ENCODE measurements around the gene RPS6KB2.
"Not testable (repeated sequence)": the region's sequence is repeated elsewhere in the genome, so short reads cannot be mapped to it uniquely, and the experiment has no call there.

Gene RPS6KB2

DNA sequence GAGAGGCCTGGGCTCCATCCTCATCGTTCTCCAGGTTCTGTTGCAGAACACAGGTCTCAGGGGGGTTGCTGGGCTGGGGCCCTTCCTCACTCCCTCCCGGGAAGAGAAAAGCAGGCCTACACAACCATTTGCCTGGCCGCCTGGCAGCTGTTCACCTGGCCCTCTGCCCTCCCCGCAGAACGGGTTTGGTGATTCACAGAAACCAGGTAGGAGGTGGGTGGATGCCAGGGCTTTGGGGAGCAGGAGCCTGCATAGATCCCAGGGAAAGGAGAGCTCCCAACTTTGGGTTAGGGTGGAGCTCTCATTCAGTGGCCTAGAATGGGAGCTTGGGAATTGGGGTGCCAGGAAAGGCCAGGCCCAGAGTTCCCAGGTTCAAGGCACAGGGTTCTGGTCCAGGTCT is 39.8 kb downstream of the RPS6KB2 start:
- peak overlapping the region; percentile 77 to 85 for H3K4me3 ChIP-seq (ENCODE audit: low read depth in 1 of 2, low read length in 2 of 2)
- H3K27me3 ChIP-seq (ENCODE audit: low read depth, low read length), result no peaks in the 10 kb centered on the region
- H3K27ac ChIP-seq (ENCODE audit: low read length), result peak overlapping the region; percentile 84
- H3K9me3 ChIP-seq (ENCODE audit: control insufficient read depth in 1 of 2, low read length in 2 of 2), result no peaks in the 10 kb centered on the region
- peaks cover 6 to 36% of the 10 kb centered on the region in 2 donors for H3K4me1 ChIP-seq (ENCODE audit: control insufficient read depth in 1 of 2, insufficient read depth in 2 of 2, low read length in 2 of 2)
- no peaks in the 10 kb centered on the region for H3K36me3 ChIP-seq (ENCODE audit: control insufficient read depth in 1 of 2, insufficient read depth in 2 of 2, low read length in 2 of 2)

DNA sequence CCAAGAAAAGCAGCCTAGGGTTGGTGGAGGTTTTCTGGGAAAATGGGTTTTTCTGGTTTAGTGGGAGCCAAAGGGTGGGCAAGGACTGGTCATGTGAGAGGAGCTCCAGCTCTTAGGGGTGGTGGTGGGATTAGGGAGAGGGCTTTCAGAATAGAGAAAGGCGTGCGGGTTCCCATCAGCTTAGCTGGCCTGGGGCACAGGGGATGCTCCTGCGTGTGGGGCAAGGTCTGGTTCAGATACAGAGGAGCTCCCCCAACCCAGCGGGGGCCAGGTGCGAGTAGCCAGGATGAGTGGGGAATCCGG is 40.1 kb downstream of the RPS6KB2 start:
- H3K27ac ChIP-seq (ENCODE audit: low read length), result peak overlapping the region; percentile 84
- H3K27me3 ChIP-seq (ENCODE audit: low read depth, low read length), result no peaks in the 10 kb centered on the region
- no peaks in the 10 kb centered on the region for H3K36me3 ChIP-seq (ENCODE audit: control insufficient read depth in 1 of 2, insufficient read depth in 2 of 2, low read length in 2 of 2)
- H3K4me1 ChIP-seq (ENCODE audit: control insufficient read depth in 1 of 2, insufficient read depth in 2 of 2, low read length in 2 of 2), result peaks cover 6 to 36% of the 10 kb centered on the region in 2 donors
- H3K4me3 ChIP-seq (ENCODE audit: low read depth in 1 of 2, low read length in 2 of 2), result peak overlapping the region; percentile 77 to 85
- H3K9me3 ChIP-seq (ENCODE audit: control insufficient read depth in 1 of 2, low read length in 2 of 2), result no peaks in the 10 kb centered on the region

DNA sequence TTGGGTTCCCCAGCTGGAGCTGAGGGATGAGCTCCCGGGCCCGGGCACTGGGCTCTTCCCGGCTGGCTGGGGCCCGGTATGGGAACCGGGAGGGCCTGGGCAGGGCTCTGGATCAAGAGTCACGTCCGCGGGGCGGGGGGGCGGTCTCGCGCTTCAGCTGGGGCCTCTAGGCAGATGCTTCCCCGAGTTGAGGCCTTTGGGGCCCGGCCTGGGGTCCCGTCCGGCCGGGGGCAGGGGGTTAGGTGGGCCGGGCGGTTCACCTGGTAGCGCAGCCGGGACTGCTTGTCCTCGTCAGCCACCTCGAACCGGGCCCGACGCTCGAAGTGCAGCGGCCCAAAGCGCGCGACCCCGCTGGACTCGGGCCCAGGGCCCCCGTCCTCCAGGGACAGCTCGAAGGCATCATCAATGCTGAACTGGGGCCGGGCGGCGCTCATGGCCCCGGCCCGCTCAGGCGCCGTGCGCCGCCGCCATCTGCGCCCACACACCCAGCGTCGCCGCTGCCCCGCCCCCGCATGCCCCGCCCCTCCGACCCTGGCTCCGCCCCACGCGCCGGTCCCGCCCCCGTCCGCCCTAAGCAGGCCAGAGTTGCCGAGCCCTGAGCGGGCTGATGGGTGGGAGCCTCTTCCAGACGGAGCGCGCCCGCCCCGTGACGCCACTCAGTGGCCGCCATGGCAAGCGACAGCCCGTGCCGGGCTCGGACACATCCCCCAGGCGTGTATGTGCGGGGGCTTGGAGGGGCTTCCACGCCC is 40.6 kb downstream of the RPS6KB2 start, which contains the start of gene TMEM134:
Gene TMEM134, minus strand, starts transcription at position 493 of the 749 bp plus-strand sequence. Its CDS starts 59 bp downstream, at position 434.
- Histone ChIP-seq H3K4me1 (ENCODE audit: control insufficient read depth in 1 of 2, insufficient read depth in 2 of 2, low read length in 2 of 2) (peaks cover 3 to 32% of the 10 kb centered on the region in 2 donors), H3K27ac (ENCODE audit: low read length) (peak within 1 kb of the TSS; percentile 91), H3K27me3 (ENCODE audit: low read depth, low read length) (no peaks in the 10 kb centered on the region), H3K36me3 (ENCODE audit: control insufficient read depth in 1 of 2, insufficient read depth in 2 of 2, low read length in 2 of 2) (no peaks in the 10 kb centered on the region), H3K9me3 (ENCODE audit: control insufficient read depth in 1 of 2, low read length in 2 of 2) (no peaks in the 10 kb centered on the region), H3K4me3 (ENCODE audit: low read depth in 1 of 2, low read length in 2 of 2) (peak within 1 kb of the TSS; percentile 80 to 85)

DNA sequence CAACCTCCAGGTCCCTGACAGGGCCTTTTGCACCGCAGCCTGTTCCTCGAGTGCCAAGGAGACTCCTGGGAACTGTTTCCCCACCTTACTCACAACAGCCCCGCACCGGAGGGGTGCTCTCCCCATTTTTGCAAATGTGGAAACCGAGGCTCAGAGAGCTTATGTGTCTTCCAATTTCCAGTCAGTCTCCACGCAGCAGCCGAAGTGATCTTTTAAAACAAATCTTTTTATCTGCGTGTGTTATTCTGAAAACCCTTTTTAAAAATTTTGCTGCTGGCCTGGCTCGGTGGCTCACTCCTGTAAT is 41.2 kb downstream of the RPS6KB2 start:
- Histone ChIP-seq H3K9me3 (ENCODE audit: control insufficient read depth in 1 of 2, low read length in 2 of 2) (no peaks in the 10 kb centered on the region), H3K4me3 (ENCODE audit: low read depth in 1 of 2, low read length in 2 of 2) (peak overlapping the region; percentile 80 to 85), H3K4me1 (ENCODE audit: control insufficient read depth in 1 of 2, insufficient read depth in 2 of 2, low read length in 2 of 2) (peaks cover 3 to 27% of the 10 kb centered on the region in 2 donors)

DNA sequence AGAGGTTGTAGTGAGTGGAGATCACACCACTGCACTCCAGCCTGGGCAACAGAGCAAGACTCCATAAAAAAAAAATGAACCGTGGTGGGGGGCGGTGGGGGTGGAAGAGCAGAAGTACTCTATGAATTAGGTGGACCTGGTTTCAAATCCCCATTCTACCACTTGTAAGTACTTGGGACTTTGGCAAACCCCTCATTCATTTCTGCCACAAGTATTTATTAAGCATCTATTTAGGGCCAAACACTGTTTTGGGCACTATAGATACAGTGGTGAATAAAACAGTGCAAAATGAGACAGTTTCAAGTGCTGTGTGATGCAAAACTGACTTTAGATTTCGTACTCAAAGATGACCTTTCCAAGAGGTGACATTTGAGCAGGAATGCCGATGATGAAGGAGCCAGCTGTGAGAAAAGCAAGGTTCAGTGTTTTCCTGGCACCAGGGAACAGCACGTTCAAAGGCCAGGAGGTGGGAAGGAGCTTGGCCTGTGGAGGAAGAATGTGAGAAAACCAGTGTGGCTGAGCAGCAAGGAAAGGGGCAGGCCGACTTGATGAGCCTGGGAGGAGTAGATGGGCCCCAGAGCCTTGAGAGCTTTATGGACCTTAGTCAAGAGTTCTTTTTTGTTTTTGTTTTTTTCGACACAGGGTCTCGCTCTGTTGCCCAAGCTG is 42.2 kb downstream of the RPS6KB2 start:
- H3K27me3 ChIP-seq (ENCODE audit: low read depth, low read length), result no peaks in the 10 kb centered on the region
- no peaks in the 10 kb centered on the region for H3K36me3 ChIP-seq (ENCODE audit: control insufficient read depth in 1 of 2, insufficient read depth in 2 of 2, low read length in 2 of 2)
- H3K4me1 ChIP-seq (ENCODE audit: control insufficient read depth in 1 of 2, insufficient read depth in 2 of 2, low read length in 2 of 2), result peaks cover 3 to 21% of the 10 kb centered on the region in 2 donors
- no peak overlapping the region for H3K27ac ChIP-seq (ENCODE audit: low read length)
- no peaks in the 10 kb centered on the region for H3K9me3 ChIP-seq (ENCODE audit: control insufficient read depth in 1 of 2, low read length in 2 of 2)
- H3K4me3 ChIP-seq (ENCODE audit: low read depth in 1 of 2, low read length in 2 of 2), result no peak overlapping the region

More for the DNA sequence above, 41.2 kb downstream of the RPS6KB2 start:
- Histone ChIP-seq H3K27ac (ENCODE audit: low read length) (peak overlapping the region; percentile 91), H3K27me3 (ENCODE audit: low read depth, low read length) (no peaks in the 10 kb centered on the region), H3K36me3 (ENCODE audit: control insufficient read depth in 1 of 2, insufficient read depth in 2 of 2, low read length in 2 of 2) (no peaks in the 10 kb centered on the region)

DNA sequence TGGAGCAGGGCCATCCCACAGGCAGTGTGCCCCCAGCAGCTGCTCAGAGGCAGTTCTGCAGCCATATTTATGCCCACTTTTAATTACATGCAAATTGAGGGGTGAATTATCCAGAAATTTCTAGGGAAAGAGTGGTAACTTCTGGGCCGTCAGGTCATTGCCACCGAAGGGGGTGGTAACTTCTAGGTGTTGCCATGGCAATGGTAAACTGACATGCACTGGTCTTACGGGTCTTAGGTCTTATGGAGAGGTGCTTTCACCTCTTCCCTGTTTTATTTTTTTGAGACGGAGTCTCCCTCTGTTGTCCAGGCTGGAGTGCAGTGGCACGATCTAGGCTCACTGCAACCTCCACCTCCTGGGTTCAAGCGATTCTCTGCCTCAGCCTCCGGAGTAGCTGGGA is 44.6 kb downstream of the RPS6KB2 start:
- Histone ChIP-seq H3K27me3 (ENCODE audit: low read depth, low read length) (no peaks in the 10 kb centered on the region), H3K4me1 (ENCODE audit: control insufficient read depth in 1 of 2, insufficient read depth in 2 of 2, low read length in 2 of 2) (peaks cover 3 to 9% of the 10 kb centered on the region in 2 donors), H3K9me3 (ENCODE audit: control insufficient read depth in 1 of 2, low read length in 2 of 2) (no peaks in the 10 kb centered on the region), H3K27ac (ENCODE audit: low read length) (no peak overlapping the region), H3K4me3 (ENCODE audit: low read depth in 1 of 2, low read length in 2 of 2) (no peak overlapping the region), H3K36me3 (ENCODE audit: control insufficient read depth in 1 of 2, insufficient read depth in 2 of 2, low read length in 2 of 2) (no peaks in the 10 kb centered on the region)

DNA sequence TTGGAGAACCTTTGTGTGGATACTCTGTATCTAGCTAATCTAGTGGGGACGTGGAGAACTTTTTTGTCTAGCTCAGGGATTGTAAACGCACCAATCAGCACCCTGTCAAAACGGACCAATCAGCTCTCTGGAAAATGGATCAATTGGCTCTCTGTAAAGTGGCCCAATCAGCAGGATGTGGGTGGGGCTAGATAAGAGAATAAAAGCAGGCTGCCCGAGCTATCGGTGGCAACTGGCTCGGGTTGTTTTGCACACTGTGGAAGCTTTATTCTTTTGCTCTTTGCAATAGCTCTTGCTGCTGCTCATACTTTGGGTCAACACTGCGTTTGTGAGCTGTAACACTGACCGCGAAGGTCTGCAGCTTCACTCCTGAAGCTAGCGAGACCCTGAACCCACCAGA is 48.4 kb downstream of the RPS6KB2 start:
- H3K36me3 ChIP-seq (ENCODE audit: control insufficient read depth in 1 of 2, insufficient read depth in 2 of 2, low read length in 2 of 2); H3K4me1 ChIP-seq (ENCODE audit: control insufficient read depth in 1 of 2, insufficient read depth in 2 of 2, low read length in 2 of 2); H3K27me3 ChIP-seq (ENCODE audit: low read depth, low read length); H3K4me3 ChIP-seq (ENCODE audit: low read depth in 1 of 2, low read length in 2 of 2); H3K9me3 ChIP-seq (ENCODE audit: control insufficient read depth in 1 of 2, low read length in 2 of 2); H3K27ac ChIP-seq (ENCODE audit: low read length): not testable (repeated sequence)

DNA sequence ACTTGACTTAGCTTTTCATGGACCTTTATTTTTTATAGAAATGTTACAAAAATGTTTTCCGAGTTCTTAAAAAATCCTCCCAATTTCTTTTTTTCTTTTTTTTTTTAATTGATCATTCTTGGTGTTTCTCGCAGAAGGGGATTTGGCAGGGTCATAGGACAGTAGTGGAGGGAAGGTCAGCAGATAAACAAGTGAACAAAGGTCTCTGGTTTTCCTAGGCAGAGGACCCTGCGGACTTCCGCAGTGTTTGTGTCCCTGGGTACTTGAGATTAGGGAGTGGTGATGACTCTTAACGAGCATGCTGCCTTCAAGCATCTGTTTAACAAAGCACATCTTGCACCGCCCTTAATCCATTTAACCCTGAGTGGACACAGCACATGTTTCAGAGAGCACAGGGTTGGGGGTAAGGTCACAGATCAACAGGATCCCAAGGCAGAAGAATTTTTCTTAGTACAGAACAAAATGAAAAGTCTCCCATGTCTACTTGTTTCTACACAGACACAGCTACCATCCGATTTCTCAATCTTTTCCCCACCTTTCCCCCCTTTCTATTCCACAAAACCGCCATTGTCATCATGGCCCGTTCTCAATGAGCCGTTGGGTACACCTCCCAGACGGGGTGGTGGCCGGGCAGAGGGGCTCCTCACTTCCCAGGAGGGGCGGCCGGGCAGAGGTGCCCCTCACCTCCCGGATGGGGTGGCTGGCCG is 49.2 kb downstream of the RPS6KB2 start:
- H3K27ac ChIP-seq (ENCODE audit: low read length); H3K4me3 ChIP-seq (ENCODE audit: low read depth in 1 of 2, low read length in 2 of 2); H3K9me3 ChIP-seq (ENCODE audit: control insufficient read depth in 1 of 2, low read length in 2 of 2); H3K4me1 ChIP-seq (ENCODE audit: control insufficient read depth in 1 of 2, insufficient read depth in 2 of 2, low read length in 2 of 2); H3K36me3 ChIP-seq (ENCODE audit: control insufficient read depth in 1 of 2, insufficient read depth in 2 of 2, low read length in 2 of 2); H3K27me3 ChIP-seq (ENCODE audit: low read depth, low read length): not testable (repeated sequence)

DNA sequence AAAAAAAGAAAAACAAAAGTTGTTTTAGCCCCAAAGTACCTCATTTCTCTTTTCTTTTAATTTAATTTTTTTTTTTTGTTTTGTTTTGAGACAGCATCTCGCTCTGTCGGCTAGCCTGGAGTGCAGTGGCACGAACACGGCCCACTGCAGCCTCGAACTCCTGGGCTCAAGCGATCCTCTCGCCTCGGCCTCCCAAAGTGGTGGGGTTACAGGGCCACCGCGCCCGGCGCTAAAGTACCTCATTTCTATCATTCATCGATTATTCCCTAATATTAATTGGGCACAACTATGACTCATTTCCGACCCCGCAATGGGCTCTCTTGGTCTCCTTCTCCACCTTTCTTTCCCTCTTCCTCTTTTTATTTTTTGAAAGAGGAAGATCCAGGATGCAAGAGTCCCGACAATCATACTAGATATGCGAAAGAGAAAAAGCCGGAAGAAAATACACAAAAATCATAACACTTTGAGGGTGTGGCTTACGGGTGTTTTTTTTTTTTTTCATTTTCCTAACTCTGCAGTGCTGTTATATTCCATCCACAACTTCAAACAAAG is 54.1 kb downstream of the RPS6KB2 start:
- Histone ChIP-seq H3K4me1 (ENCODE audit: control insufficient read depth in 1 of 2, insufficient read depth in 2 of 2, low read length in 2 of 2) (peaks cover 14 to 28% of the 10 kb centered on the region in 2 donors), H3K4me3 (ENCODE audit: low read depth in 1 of 2, low read length in 2 of 2) (peak overlapping the region; percentile 68 to 88), H3K36me3 (ENCODE audit: control insufficient read depth in 1 of 2, insufficient read depth in 2 of 2, low read length in 2 of 2) (peaks cover 0 to 6% of the 10 kb centered on the region in 2 donors), H3K9me3 (ENCODE audit: control insufficient read depth in 1 of 2, low read length in 2 of 2) (no peaks in the 10 kb centered on the region), H3K27ac (ENCODE audit: low read length) (peak overlapping the region; percentile 91), H3K27me3 (ENCODE audit: low read depth, low read length) (no peaks in the 10 kb centered on the region)

DNA sequence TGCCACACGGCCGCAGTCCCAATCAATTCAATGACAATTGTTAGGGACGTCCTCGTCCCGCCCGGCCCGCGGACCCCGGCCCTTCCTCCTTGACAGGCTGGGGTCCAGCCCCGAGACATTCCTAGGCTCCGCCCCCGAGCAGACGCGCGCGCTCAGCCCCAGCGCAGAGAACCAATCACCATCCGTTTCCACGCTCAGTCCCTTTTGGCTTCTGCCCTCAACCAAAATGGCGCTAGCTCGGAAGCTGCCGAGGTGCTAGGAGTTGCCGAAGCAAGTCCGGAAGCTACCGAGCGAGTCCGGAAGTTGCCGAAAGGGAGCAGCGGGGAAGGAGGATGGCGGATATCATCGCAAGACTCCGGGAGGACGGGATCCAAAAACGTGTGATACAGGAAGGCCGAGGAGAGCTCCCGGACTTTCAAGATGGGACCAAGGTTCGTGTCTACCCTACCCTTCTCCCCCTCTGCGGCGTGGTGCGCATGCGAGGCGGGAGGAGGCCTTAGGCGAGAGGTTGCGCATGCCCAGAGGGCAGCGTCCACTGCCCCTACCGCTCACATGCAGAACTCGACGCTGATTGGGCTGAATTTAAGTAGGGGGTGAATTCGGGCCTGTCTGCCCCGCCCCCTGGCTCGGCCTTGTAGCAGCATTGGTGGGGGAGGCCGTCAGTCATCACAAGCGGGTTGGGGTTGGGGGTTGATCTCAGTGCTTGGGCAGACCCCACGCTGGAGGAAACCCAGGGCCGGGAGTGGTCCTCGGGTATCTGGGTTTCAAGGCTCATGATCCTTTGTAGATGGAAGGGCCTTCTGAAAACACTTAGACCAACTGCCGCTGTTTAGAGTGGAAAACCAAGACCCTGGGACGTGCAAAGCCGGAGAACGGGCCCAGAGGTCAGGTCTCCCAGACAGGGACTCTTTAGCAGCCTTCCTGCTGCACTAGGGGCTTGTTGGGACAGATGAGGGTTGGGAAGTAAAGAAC is 54.8 kb downstream of the RPS6KB2 start, which contains the start of gene AIP:
Gene AIP, plus strand, starts transcription at position 200 of the 972 bp plus-strand sequence. Its CDS starts 133 bp downstream, at position 333.
- H3K9me3 ChIP-seq (ENCODE audit: control insufficient read depth in 1 of 2, low read length in 2 of 2), result no peaks in the 10 kb centered on the region
- H3K27me3 ChIP-seq (ENCODE audit: low read depth, low read length), result no peaks in the 10 kb centered on the region
- H3K36me3 ChIP-seq (ENCODE audit: control insufficient read depth in 1 of 2, insufficient read depth in 2 of 2, low read length in 2 of 2), result peaks cover 0 to 12% of the 10 kb centered on the region in 2 donors
- peaks cover 14 to 28% of the 10 kb centered on the region in 2 donors for H3K4me1 ChIP-seq (ENCODE audit: control insufficient read depth in 1 of 2, insufficient read depth in 2 of 2, low read length in 2 of 2)
- peak within 1 kb of the TSS; percentile 68 to 88 for H3K4me3 ChIP-seq (ENCODE audit: low read depth in 1 of 2, low read length in 2 of 2)
- peak within 1 kb of the TSS; percentile 91 for H3K27ac ChIP-seq (ENCODE audit: low read length)

Data from muscle layer of duodenum (tissue), 2 donors.